Measurements from ENCODE around the gene MYO5B. TPM values are rescaled to one million over a fixed set of nuclear protein-coding genes. Genes with fewer than 3 reads are reported as not detected.

Gene MYO5B
- polyA plus RNA-seq, 1 experiment, result 0.18 TPM

GRCh38 chr18:49875155-49875554, 319.8 kb downstream of the MYO5B start:
- H3K36me3 ChIP-seq (ENCODE audit: control insufficient read depth, insufficient read depth, low read length), result no peaks in the 10 kb centered on the region
- no peak for DNase-seq (ENCODE audit: low read depth)
- ChIA-PET CTCF (no interaction called here), POLR2A (no interaction called here)
- no peak overlapping the region for H3K4me3 ChIP-seq (ENCODE audit: low read depth, low read length)
- H3K27me3 ChIP-seq (ENCODE audit: control insufficient read depth, insufficient read depth, low read length), result peaks cover 8% of the 10 kb centered on the region
- no peak for TF ChIP-seq CTCF (IDR thresholded peaks at IDR 0.05; ENCODE audit: insufficient read depth, low read depth, low read length)

GRCh38 chr18:49874238-49874637, 320.7 kb downstream of the MYO5B start:
- ChIA-PET POLR2A (no interaction called here), CTCF (interaction anchor here (4.4 kb wide), 1 partner anchor 14 kb away, joined by 26 read pairs; no protein-coding TSS in a partner anchor)
- Histone ChIP-seq H3K27me3 (ENCODE audit: control insufficient read depth, insufficient read depth, low read length) (peaks cover 8% of the 10 kb centered on the region), H3K4me3 (ENCODE audit: low read depth, low read length) (no peak overlapping the region), H3K36me3 (ENCODE audit: control insufficient read depth, insufficient read depth, low read length) (no peaks in the 10 kb centered on the region)
- TF ChIP-seq CTCF (IDR thresholded peaks at IDR 0.05; ENCODE audit: insufficient read depth, low read depth, low read length), result no peak
- DNase-seq (ENCODE audit: low read depth), result no peak

- ChIA-PET POLR2A (no interaction called here), CTCF (interaction anchor here (1.0 to 1.2 kb wide), 3 partner anchors 9 to 360 kb away, joined by 3 to 7 read pairs (median 6); no protein-coding TSS in a partner anchor)
- DNase-seq (ENCODE audit: low read depth), result no peak
- no peak for TF ChIP-seq CTCF (IDR thresholded peaks at IDR 0.05; ENCODE audit: insufficient read depth, low read depth, low read length)
- Histone ChIP-seq H3K36me3 (ENCODE audit: control insufficient read depth, insufficient read depth, low read length) (no peaks in the 10 kb centered on the region), H3K27me3 (ENCODE audit: control insufficient read depth, insufficient read depth, low read length) (peaks cover 4% of the 10 kb centered on the region), H3K4me3 (ENCODE audit: low read depth, low read length) (no peak overlapping the region)
Observed at GRCh38 chr18:49869354-49869753, 325.6 kb downstream of the MYO5B start.

GRCh38 chr18:49866680-49867079, 328.3 kb downstream of the MYO5B start:
- Histone ChIP-seq H3K27me3 (ENCODE audit: control insufficient read depth, insufficient read depth, low read length) (peaks cover 2% of the 10 kb centered on the region; the same call in 1 of the 2 replicates), H3K36me3 (ENCODE audit: control insufficient read depth, insufficient read depth, low read length) (no peaks in the 10 kb centered on the region), H3K4me3 (ENCODE audit: low read depth, low read length) (no peak overlapping the region)
- ChIA-PET CTCF (interaction anchor here (1.3 to 1.8 kb wide), 2 partner anchors 8 to 356 kb away, joined by 5 to 7 read pairs; no protein-coding TSS in a partner anchor), POLR2A (no interaction called here)
- no peak for DNase-seq (ENCODE audit: low read depth)
- TF ChIP-seq CTCF (IDR thresholded peaks at IDR 0.05; ENCODE audit: insufficient read depth, low read depth, low read length), result no peak

- POLR2A ChIA-PET, result no interaction called here
- Histone ChIP-seq H3K36me3 (ENCODE audit: control insufficient read depth, insufficient read depth, low read length) (no peaks in the 10 kb centered on the region), H3K4me3 (ENCODE audit: low read depth, low read length) (no peak overlapping the region), H3K27me3 (ENCODE audit: control insufficient read depth, insufficient read depth, low read length) (peaks cover 2% of the 10 kb centered on the region; the same call in 1 of the 2 replicates)
- CTCF ChIA-PET, result interaction anchor here (12.8 kb wide), 1 partner anchor 356 kb away, joined by 258 read pairs; no protein-coding TSS in a partner anchor
- DNase-seq (ENCODE audit: low read depth), result no peak
- TF ChIP-seq CTCF (IDR thresholded peaks at IDR 0.05; ENCODE audit: insufficient read depth, low read depth, low read length), result no peak
Observed at GRCh38 chr18:49865401-49865800, 329.5 kb downstream of the MYO5B start.
